NB4 (cell line): ENCODE results near the gene DCLRE1B.

Experiments used
- CTCF ChIP-seq: IDR thresholded peaks from one replicate; pipeline ENCODE4 v1.5.1; 2012; ENCODE audit warnings: low read depth, low read length
- MAX ChIP-seq: IDR thresholded peaks from 2 replicates; pipeline ENCODE4 v1.6.1; 2011; ENCODE audit warnings: low read depth, low read length
- MYC ChIP-seq: IDR thresholded peaks from 2 replicates; pipeline ENCODE4 v1.6.1; 2011; ENCODE audit warnings: low read depth, low read length

- TF ChIP-seq CTCF (no peak), MYC (no peak), MAX (no peak)
Observed at GRCh38 chr1:113945329-113945728, 40.2 kb downstream of the DCLRE1B start.
